Glutamatergic neuron (in vitro differentiated cells): Measurements from ENCODE around the gene MAP6D1. TPM values are rescaled to one million over a fixed set of nuclear protein-coding genes. Genes with fewer than 3 reads are reported as not detected.
A peak's percentile ranks its signal among the peaks of the same experiment; 100 is the strongest.

ENCODE experiments used
- DNase-seq: peaks from one replicate; pipeline ENCODE4 v3.0.0; 2022
- H3K27ac Mint-ChIP-seq: one replicate; pipeline ENCODE4 v1.8.0; 2020; ENCODE audit warnings: mild to moderate bottlenecking, mixed read lengths, inconsistent platforms; ENCODE audit not compliant: unreplicated experiment
- H3K27me3 Mint-ChIP-seq: one replicate; pipeline ENCODE4 v1.8.0; 2020; ENCODE audit warnings: mild to moderate bottlenecking, moderate library complexity, mixed read lengths, inconsistent platforms; ENCODE audit not compliant: unreplicated experiment
- H3K36me3 Mint-ChIP-seq: one replicate; pipeline ENCODE4 v1.8.0; 2020; ENCODE audit warnings: mild to moderate bottlenecking, mixed read lengths, inconsistent platforms; ENCODE audit not compliant: unreplicated experiment
- H3K4me1 Mint-ChIP-seq: one replicate; pipeline ENCODE4 v1.8.0; 2020; ENCODE audit warnings: mild to moderate bottlenecking, low read depth, mixed read lengths, inconsistent platforms; ENCODE audit not compliant: unreplicated experiment
- H3K4me3 Mint-ChIP-seq: one replicate; pipeline ENCODE4 v1.8.0; 2020; ENCODE audit warnings: mild to moderate bottlenecking, mixed read lengths, inconsistent platforms; ENCODE audit not compliant: unreplicated experiment
- H3K9me3 Mint-ChIP-seq: one replicate; pipeline ENCODE4 v1.8.0; 2020; ENCODE audit warnings: mild to moderate bottlenecking, moderate library complexity, mixed read lengths, inconsistent platforms; ENCODE audit not compliant: unreplicated experiment
- CTCF ChIP-seq: fragments of 200-600 bp; sonication (generic); IDR thresholded peaks from one replicate; pipeline ENCODE4 v1.5.0; 2021; ENCODE audit not compliant: partially characterized antibody, unreplicated experiment
- total RNA-seq: library from RNA; stranded (reverse); fragmentation: NEBNext Ultra II Directional; extraction: Animal tissue kit (Norgen Biotek cat#: 25700); gene quantifications from one replicate; pipeline ENCODE4 v1.2.1, GENCODE V29; 2021; ENCODE audit not compliant: unreplicated experiment

MAP6D1 gene
- total RNA-seq, 1 donor from 2014 or later, result 10.2 TPM

- Mint-ChIP-seq H3K4me3 (no peak overlapping the region), H3K4me1 (no peaks in the 10 kb centered on the region), H3K27ac (no peak overlapping the region), H3K9me3 (no peaks in the 10 kb centered on the region), H3K27me3 (no peaks in the 10 kb centered on the region), H3K36me3 (no peaks in the 10 kb centered on the region)
- DNase-seq, result no peak
- TF ChIP-seq CTCF, result no peak
Measured at GRCh38 chr3:183797996-183798395, 27.4 kb downstream of the MAP6D1 start.

- no peak for TF ChIP-seq CTCF
- no peaks in the 10 kb centered on the region for H3K9me3 Mint-ChIP-seq
- no peaks in the 10 kb centered on the region for H3K36me3 Mint-ChIP-seq
- H3K27ac Mint-ChIP-seq, result peak overlapping the region; percentile 40
- DNase-seq, result no peak
- H3K4me1 Mint-ChIP-seq, result no peaks in the 10 kb centered on the region
- H3K4me3 Mint-ChIP-seq, result no peak overlapping the region
- no peaks in the 10 kb centered on the region for H3K27me3 Mint-ChIP-seq
Measured at GRCh38 chr3:183796372-183796771, 29.0 kb downstream of the MAP6D1 start.

- Mint-ChIP-seq H3K27me3 (peaks cover 4% of the 10 kb centered on the region), H3K36me3 (no peaks in the 10 kb centered on the region), H3K4me1 (no peaks in the 10 kb centered on the region), H3K27ac (no peak overlapping the region), H3K9me3 (no peaks in the 10 kb centered on the region), H3K4me3 (no peak overlapping the region)
- no peak for DNase-seq
- TF ChIP-seq CTCF, result no peak
Measured at GRCh38 chr3:183794452-183794851, 30.9 kb downstream of the MAP6D1 start.

GRCh38 chr3:183792976-183793375 is 32.4 kb downstream of the MAP6D1 start:
- no peak overlapping the region for H3K4me3 Mint-ChIP-seq
- no peaks in the 10 kb centered on the region for H3K4me1 Mint-ChIP-seq
- H3K9me3 Mint-ChIP-seq, result no peaks in the 10 kb centered on the region
- H3K36me3 Mint-ChIP-seq, result no peaks in the 10 kb centered on the region
- H3K27me3 Mint-ChIP-seq, result peaks cover 4% of the 10 kb centered on the region
- DNase-seq, result no peak
- no peak overlapping the region for H3K27ac Mint-ChIP-seq
- TF ChIP-seq CTCF, result no peak

- Mint-ChIP-seq H3K9me3 (no peaks in the 10 kb centered on the region), H3K27me3 (peaks cover 4% of the 10 kb centered on the region), H3K4me3 (no peak overlapping the region), H3K36me3 (no peaks in the 10 kb centered on the region), H3K4me1 (no peaks in the 10 kb centered on the region), H3K27ac (no peak overlapping the region)
- TF ChIP-seq CTCF, result no peak
- DNase-seq, result no peak
Measured at GRCh38 chr3:183790700-183791099, 34.7 kb downstream of the MAP6D1 start.
